ENCODE data around the gene CRELD1. TPM values are rescaled to one million over a fixed set of nuclear protein-coding genes. Genes with fewer than 3 reads are reported as not detected.

CRELD1 gene
- total and polyA plus RNA-seq, 9 of the 15 experiments (the other 6 are each of a cell fraction or from before 2014, with no cell fraction given) = 3.3 to 25.8 (median 16.5) TPM

DNA sequence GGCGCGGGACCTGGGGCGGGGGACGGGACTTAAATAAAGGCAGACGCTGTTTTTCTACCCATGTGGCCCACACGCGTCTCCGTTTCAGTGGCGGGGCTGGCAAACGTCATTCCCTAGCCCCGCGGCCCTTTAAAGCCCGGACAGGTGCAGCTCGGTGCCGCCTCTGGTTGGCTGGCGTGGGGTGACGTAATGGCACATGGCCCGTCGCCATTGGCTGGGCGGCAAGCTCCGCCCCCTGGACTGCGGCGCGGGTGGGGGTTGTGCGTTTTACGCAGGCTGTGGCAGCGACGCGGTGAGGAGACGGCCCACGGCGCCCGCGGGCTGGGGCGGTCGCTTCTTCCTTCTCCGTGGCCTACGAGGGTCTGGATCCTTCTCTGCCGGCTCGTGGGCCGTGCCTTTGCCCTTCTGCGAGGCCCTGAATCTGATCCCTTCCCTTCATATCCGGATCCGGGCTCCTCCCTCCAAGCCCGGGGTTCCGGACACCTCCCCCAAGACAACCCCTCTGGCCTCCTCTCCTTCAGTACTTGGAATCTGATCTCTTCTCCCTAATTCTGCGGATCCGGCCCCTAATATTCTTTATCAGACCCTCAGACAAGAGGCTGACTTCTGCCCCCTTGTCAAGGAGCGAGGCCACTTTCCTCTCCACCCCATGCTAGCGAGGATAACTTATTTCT lies at the start of gene CRELD1 (continued):
- TF ChIP-seq SIRT6 (IDR thresholded peaks at IDR 0.05; ENCODE audit: low read depth, low read length) = no peak
- no peak for TF ChIP-seq NCOA6 (IDR thresholded peaks at IDR 0.05)
- no peak for TF ChIP-seq PYGO2 (tag; IDR thresholded peaks at IDR 0.05)
- TF ChIP-seq ZNF717 (CRISPR knock-in tag; IDR thresholded peaks at IDR 0.05) = no peak
- TF ChIP-seq RBM17 (IDR thresholded peaks at IDR 0.05; ENCODE audit: borderline replicate concordance, low read depth, low read length) = no peak
- TF ChIP-seq BCOR (IDR thresholded peaks at IDR 0.05) = no peak
- no peak; a peak in 1 of 3 replicates for TF ChIP-seq CBX3 (IDR thresholded peaks at IDR 0.05; ENCODE audit: borderline replicate concordance in 1 of 2, low read length in 2 of 2)
- no peak for TF ChIP-seq ZNF77 (CRISPR knock-in tag; IDR thresholded peaks at IDR 0.05)
- TF ChIP-seq, protein P1, sequence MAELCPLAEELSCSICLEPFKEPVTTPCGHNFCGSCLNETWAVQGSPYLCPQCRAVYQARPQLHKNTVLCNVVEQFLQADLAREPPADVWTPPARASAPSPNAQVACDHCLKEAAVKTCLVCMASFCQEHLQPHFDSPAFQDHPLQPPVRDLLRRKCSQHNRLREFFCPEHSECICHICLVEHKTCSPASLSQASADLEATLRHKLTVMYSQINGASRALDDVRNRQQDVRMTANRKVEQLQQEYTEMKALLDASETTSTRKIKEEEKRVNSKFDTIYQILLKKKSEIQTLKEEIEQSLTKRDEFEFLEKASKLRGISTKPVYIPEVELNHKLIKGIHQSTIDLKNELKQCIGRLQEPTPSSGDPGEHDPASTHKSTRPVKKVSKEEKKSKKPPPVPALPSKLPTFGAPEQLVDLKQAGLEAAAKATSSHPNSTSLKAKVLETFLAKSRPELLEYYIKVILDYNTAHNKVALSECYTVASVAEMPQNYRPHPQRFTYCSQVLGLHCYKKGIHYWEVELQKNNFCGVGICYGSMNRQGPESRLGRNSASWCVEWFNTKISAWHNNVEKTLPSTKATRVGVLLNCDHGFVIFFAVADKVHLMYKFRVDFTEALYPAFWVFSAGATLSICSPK (IDR thresholded peaks at IDR 0.05; ENCODE audit: borderline replicate concordance) = no peak
- TF ChIP-seq HDAC1 (IDR thresholded peaks at IDR 0.05) = peak in 1 of 2 experiments; percentile 78; a peak in 2 of 4 replicates
- TF ChIP-seq, protein P2, sequence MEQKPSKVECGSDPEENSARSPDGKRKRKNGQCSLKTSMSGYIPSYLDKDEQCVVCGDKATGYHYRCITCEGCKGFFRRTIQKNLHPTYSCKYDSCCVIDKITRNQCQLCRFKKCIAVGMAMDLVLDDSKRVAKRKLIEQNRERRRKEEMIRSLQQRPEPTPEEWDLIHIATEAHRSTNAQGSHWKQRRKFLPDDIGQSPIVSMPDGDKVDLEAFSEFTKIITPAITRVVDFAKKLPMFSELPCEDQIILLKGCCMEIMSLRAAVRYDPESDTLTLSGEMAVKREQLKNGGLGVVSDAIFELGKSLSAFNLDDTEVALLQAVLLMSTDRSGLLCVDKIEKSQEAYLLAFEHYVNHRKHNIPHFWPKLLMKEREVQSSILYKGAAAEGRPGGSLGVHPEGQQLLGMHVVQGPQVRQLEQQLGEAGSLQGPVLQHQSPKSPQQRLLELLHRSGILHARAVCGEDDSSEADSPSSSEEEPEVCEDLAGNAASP (IDR thresholded peaks at IDR 0.05) = no peak
- no peak for TF ChIP-seq NCOA4 (IDR thresholded peaks at IDR 0.05; ENCODE audit: partially characterized antibody)
- TF ChIP-seq TEAD1 (CRISPR knock-in tag; IDR thresholded peaks at IDR 0.05) = peak in 1 of 2 experiments; percentile 83; a peak in 1 of 4 replicates
- peak; percentile 58 for TF ChIP-seq ELF1 (tag; IDR thresholded peaks at IDR 0.05)
- TF ChIP-seq SIN3B (IDR thresholded peaks at IDR 0.05; ENCODE audit: low read depth) = no peak
- peak; percentile 73 for TF ChIP-seq RFX5 (IDR thresholded peaks at IDR 0.05; ENCODE audit: low read depth, low read length)
- TF ChIP-seq KDM2B (CRISPR knock-in tag; IDR thresholded peaks at IDR 0.05) = no peak
- TF ChIP-seq KLF6 (CRISPR knock-in tag; IDR thresholded peaks at IDR 0.05; ENCODE audit: borderline replicate concordance) = no peak
- no peak for TF ChIP-seq CSDE1 (IDR thresholded peaks at IDR 0.05)
- TF ChIP-seq SP1 (CRISPR knock-in tag; IDR thresholded peaks at IDR 0.05) = no peak; the same call in 1 of the 2 replicates
- TF ChIP-seq, protein P3, sequence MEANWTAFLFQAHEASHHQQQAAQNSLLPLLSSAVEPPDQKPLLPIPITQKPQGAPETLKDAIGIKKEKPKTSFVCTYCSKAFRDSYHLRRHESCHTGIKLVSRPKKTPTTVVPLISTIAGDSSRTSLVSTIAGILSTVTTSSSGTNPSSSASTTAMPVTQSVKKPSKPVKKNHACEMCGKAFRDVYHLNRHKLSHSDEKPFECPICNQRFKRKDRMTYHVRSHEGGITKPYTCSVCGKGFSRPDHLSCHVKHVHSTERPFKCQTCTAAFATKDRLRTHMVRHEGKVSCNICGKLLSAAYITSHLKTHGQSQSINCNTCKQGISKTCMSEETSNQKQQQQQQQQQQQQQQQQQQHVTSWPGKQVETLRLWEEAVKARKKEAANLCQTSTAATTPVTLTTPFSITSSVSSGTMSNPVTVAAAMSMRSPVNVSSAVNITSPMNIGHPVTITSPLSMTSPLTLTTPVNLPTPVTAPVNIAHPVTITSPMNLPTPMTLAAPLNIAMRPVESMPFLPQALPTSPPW (CRISPR knock-in tag; IDR thresholded peaks at IDR 0.05) = peak; percentile 82
- peak; percentile 95 for TF ChIP-seq CREM (IDR thresholded peaks at IDR 0.05; ENCODE audit: low read depth)
- TF ChIP-seq RBM22 (IDR thresholded peaks at IDR 0.05; ENCODE audit: low read depth, low read length, poor library complexity, severe bottlenecking) = peak; percentile 15
- TF ChIP-seq MCM2 (IDR thresholded peaks at IDR 0.05; ENCODE audit: low read depth) = no peak
- TF ChIP-seq HLTF (IDR thresholded peaks at IDR 0.05) = peak; percentile 14; the same call in 1 of the 2 replicates
- peak; percentile 62; the same call in 1 of the 2 replicates for TF ChIP-seq CHD2 (IDR thresholded peaks at IDR 0.05; ENCODE audit: low read depth, low read length)
